Hematopoietic multipotent progenitor cell (in vitro differentiated cells): ENCODE data around the gene SH3PXD2A. TPM values are rescaled to one million over a fixed set of nuclear protein-coding genes. Genes with fewer than 3 reads are reported as not detected.

ENCODE experiments used
- DNase-seq, 3 donors: peaks; one replicate each; pipeline ENCODE4 v3.0.0-alpha.2; 2011 to 2015; ENCODE audit warnings: low read depth in 2 of 3, low spot score in 2 of 3
- total RNA-seq: library from RNA; depleted of rRNA; stranded (reverse); fragments of >200 nt; gene quantifications from one replicate; pipeline ENCODE4 v1.2.3, GENCODE V29; 2012

SH3PXD2A gene
- total RNA-seq, 1 donor: 2.7 TPM

GRCh38 chr10:103696411-103697145 lies 158.8 kb downstream of the SH3PXD2A start:
- peak in 2 of 3 donors; percentile 52 to 55 for DNase-seq

- no peak for DNase-seq
Observed at GRCh38 chr10:103696094-103696410, 159.3 kb downstream of the SH3PXD2A start.

GRCh38 chr10:103695584-103696005 lies 159.8 kb downstream of the SH3PXD2A start:
- no peak for DNase-seq

GRCh38 chr10:103693812-103694205 lies 161.6 kb downstream of the SH3PXD2A start:
- DNase-seq: no peak

GRCh38 chr10:103692952-103693811 lies 162.2 kb downstream of the SH3PXD2A start:
- peak in 2 of 3 donors; percentile 52 to 67 for DNase-seq

- no peak for DNase-seq
Observed at GRCh38 chr10:103692436-103692951, 162.9 kb downstream of the SH3PXD2A start.

GRCh38 chr10:103691723-103692435 lies 163.5 kb downstream of the SH3PXD2A start:
- no peak for DNase-seq

- DNase-seq: no peak
Observed at GRCh38 chr10:103691267-103691666, 164.1 kb downstream of the SH3PXD2A start.

- no peak for DNase-seq
Observed at GRCh38 chr10:103690281-103690680, 165.1 kb downstream of the SH3PXD2A start.

GRCh38 chr10:103688491-103688890 lies 166.9 kb downstream of the SH3PXD2A start:
- no peak for DNase-seq

GRCh38 chr10:103687718-103688117 lies 167.7 kb downstream of the SH3PXD2A start:
- no peak for DNase-seq

GRCh38 chr10:103687172-103687571 lies 168.2 kb downstream of the SH3PXD2A start:
- DNase-seq: no peak

GRCh38 chr10:103685880-103686669 lies 169.3 kb downstream of the SH3PXD2A start:
- peak; percentile 59 to 81 (median 60) for DNase-seq

GRCh38 chr10:103683851-103684250 lies 171.5 kb downstream of the SH3PXD2A start:
- DNase-seq: no peak

GRCh38 chr10:103682631-103683030 lies 172.7 kb downstream of the SH3PXD2A start:
- no peak for DNase-seq

- no peak for DNase-seq
Observed at GRCh38 chr10:103681617-103682399, 173.6 kb downstream of the SH3PXD2A start.

- no peak for DNase-seq
Observed at GRCh38 chr10:103680869-103681236, 174.5 kb downstream of the SH3PXD2A start.

GRCh38 chr10:103679096-103679790 lies 176.1 kb downstream of the SH3PXD2A start:
- no peak for DNase-seq

GRCh38 chr10:103678178-103678526 lies 177.2 kb downstream of the SH3PXD2A start:
- peak; percentile 77 to 95 (median 91) for DNase-seq
